PFSK-1 (cell line): ENCODE measurements around the gene CEP128.

ENCODE experiments used
- POLR2AphosphoS5 ChIP-seq: IDR thresholded peaks from 2 replicates; pipeline ENCODE4 v1.6.1; 2012; ENCODE audit warnings: low read depth, mild to moderate bottlenecking, control low read depth, low read length, moderate library complexity
- REST ChIP-seq, 2 experiments: IDR thresholded peaks; 2 replicates each; pipeline versions ENCODE4 v1.6.1 to v1.8.0; 2011 to 2012; ENCODE audit warnings: low read depth in 2 of 2, low read length in 2 of 2, control low read depth in 1 of 2, inconsistent platforms in 1 of 2, mild to moderate bottlenecking in 1 of 2, moderate library complexity in 1 of 2; ENCODE audit not compliant: insufficient read depth in 1 of 2
- SIN3A ChIP-seq: IDR thresholded peaks from 2 replicates; pipeline ENCODE4 v1.6.1; 2012; ENCODE audit warnings: mild to moderate bottlenecking, low read length, moderate library complexity, borderline replicate concordance; ENCODE audit not compliant: insufficient read depth

- TF ChIP-seq POLR2AphosphoS5 = no peak
- no peak for TF ChIP-seq SIN3A
- TF ChIP-seq REST (IDR thresholded peaks at IDR 0.05; ENCODE audit: insufficient read depth in 1 of 2, low read depth in 2 of 2, low read length in 2 of 2) = no peak
Observed at GRCh38 chr14:80946187-80946586, 4.6 kb upstream of the CEP128 start.
